ENCODE results near the gene SNAI3.
A peak's percentile ranks its signal among the peaks of the same experiment; 100 is the strongest.

SNAI3 gene

GRCh38 chr16:88724855-88725555 lies 38.7 kb upstream of the SNAI3 start:
- H3K4me3 Mint-ChIP-seq, result no peak overlapping the region
- H3K9me3 Mint-ChIP-seq, result no peaks in the 10 kb centered on the region
- DNase-seq (ENCODE audit: low spot score in 2 of 2) (no peak), ATAC-seq (no peak)
- H3K27ac Mint-ChIP-seq, result peak overlapping the region; percentile 60
- H3K36me3 Mint-ChIP-seq, result peaks cover 72% of the 10 kb centered on the region
- H3K4me1 Mint-ChIP-seq, result peaks cover 7% of the 10 kb centered on the region

GRCh38 chr16:88723911-88724310 lies 37.6 kb upstream of the SNAI3 start:
- ATAC-seq (no peak), DNase-seq (ENCODE audit: low spot score in 2 of 2) (no peak)
- H3K4me1 Mint-ChIP-seq, result peaks cover 8% of the 10 kb centered on the region
- no peak overlapping the region for H3K4me3 Mint-ChIP-seq
- H3K27ac Mint-ChIP-seq, result peak overlapping the region; percentile 60
- peaks cover 78% of the 10 kb centered on the region for H3K36me3 Mint-ChIP-seq
- no peaks in the 10 kb centered on the region for H3K9me3 Mint-ChIP-seq

GRCh38 chr16:88723507-88723887 lies 37.2 kb upstream of the SNAI3 start:
- H3K27ac Mint-ChIP-seq, result peak overlapping the region; percentile 60
- ATAC-seq (no peak), DNase-seq (ENCODE audit: low spot score in 2 of 2) (no peak)
- peaks cover 8% of the 10 kb centered on the region for H3K4me1 Mint-ChIP-seq
- no peaks in the 10 kb centered on the region for H3K9me3 Mint-ChIP-seq
- H3K36me3 Mint-ChIP-seq, result peaks cover 82% of the 10 kb centered on the region
- no peak overlapping the region for H3K4me3 Mint-ChIP-seq

- Mint-ChIP-seq H3K36me3 (peaks cover 85% of the 10 kb centered on the region), H3K4me3 (no peak overlapping the region), H3K27ac (peak overlapping the region; percentile 14), H3K4me1 (peaks cover 8% of the 10 kb centered on the region), H3K9me3 (no peaks in the 10 kb centered on the region)
- no peak for ATAC-seq
- DNase-seq (ENCODE audit: low spot score in 2 of 2), result no peak
Measured at GRCh38 chr16:88722784-88723506, 36.6 kb upstream of the SNAI3 start.

GRCh38 chr16:88721815-88722755 lies 35.8 kb upstream of the SNAI3 start:
- peaks cover 12% of the 10 kb centered on the region for H3K4me1 Mint-ChIP-seq
- no peak for ATAC-seq
- DNase-seq (ENCODE audit: low spot score in 2 of 2), result no peak
- peak overlapping the region; percentile 14 for H3K27ac Mint-ChIP-seq
- no peak overlapping the region for H3K4me3 Mint-ChIP-seq
- no peaks in the 10 kb centered on the region for H3K9me3 Mint-ChIP-seq
- peaks cover 85% of the 10 kb centered on the region for H3K36me3 Mint-ChIP-seq

GRCh38 chr16:88721236-88721635 lies 34.9 kb upstream of the SNAI3 start:
- DNase-seq (ENCODE audit: low spot score in 2 of 2) (no peak), ATAC-seq (no peak)
- H3K36me3 Mint-ChIP-seq, result peaks cover 88% of the 10 kb centered on the region
- no peaks in the 10 kb centered on the region for H3K9me3 Mint-ChIP-seq
- H3K4me3 Mint-ChIP-seq, result no peak overlapping the region
- peaks cover 13% of the 10 kb centered on the region for H3K4me1 Mint-ChIP-seq
- H3K27ac Mint-ChIP-seq, result no peak overlapping the region

GRCh38 chr16:88720396-88720970 lies 34.2 kb upstream of the SNAI3 start:
- no peak for DNase-seq (ENCODE audit: low spot score in 2 of 2)
- ATAC-seq, result no peak
- peaks cover 13% of the 10 kb centered on the region for H3K4me1 Mint-ChIP-seq
- H3K4me3 Mint-ChIP-seq, result no peak overlapping the region
- H3K36me3 Mint-ChIP-seq, result peaks cover 95% of the 10 kb centered on the region
- peak overlapping the region; percentile 72 for H3K27ac Mint-ChIP-seq
- H3K9me3 Mint-ChIP-seq, result no peaks in the 10 kb centered on the region

GRCh38 chr16:88719933-88720296 lies 33.6 kb upstream of the SNAI3 start:
- Mint-ChIP-seq H3K4me3 (no peak overlapping the region), H3K9me3 (no peaks in the 10 kb centered on the region), H3K27ac (peak overlapping the region; percentile 72), H3K36me3 (peaks cover 95% of the 10 kb centered on the region), H3K4me1 (peaks cover 13% of the 10 kb centered on the region)
- DNase-seq (ENCODE audit: low spot score in 2 of 2) (no peak), ATAC-seq (no peak)

- DNase-seq (ENCODE audit: low spot score in 2 of 2) (no peak), ATAC-seq (no peak)
- H3K4me1 Mint-ChIP-seq, result peaks cover 13% of the 10 kb centered on the region
- H3K27ac Mint-ChIP-seq, result peak overlapping the region; percentile 72
- H3K9me3 Mint-ChIP-seq, result no peaks in the 10 kb centered on the region
- H3K4me3 Mint-ChIP-seq, result no peak overlapping the region
- peaks cover 95% of the 10 kb centered on the region for H3K36me3 Mint-ChIP-seq
Measured at GRCh38 chr16:88719267-88719932, 33.1 kb upstream of the SNAI3 start.

GRCh38 chr16:88718178-88718577 lies 31.9 kb upstream of the SNAI3 start:
- H3K9me3 Mint-ChIP-seq, result no peaks in the 10 kb centered on the region
- no peak overlapping the region for H3K4me3 Mint-ChIP-seq
- H3K4me1 Mint-ChIP-seq, result peaks cover 19% of the 10 kb centered on the region
- DNase-seq (ENCODE audit: low spot score in 2 of 2), result no peak
- peak overlapping the region; percentile 72 for H3K27ac Mint-ChIP-seq
- no peak for ATAC-seq
- H3K36me3 Mint-ChIP-seq, result peaks cover 95% of the 10 kb centered on the region

- Mint-ChIP-seq H3K27ac (no peak overlapping the region), H3K36me3 (peaks cover 86% of the 10 kb centered on the region), H3K4me1 (peaks cover 20% of the 10 kb centered on the region), H3K4me3 (no peak overlapping the region), H3K9me3 (no peaks in the 10 kb centered on the region)
- ATAC-seq (no peak), DNase-seq (ENCODE audit: low spot score in 2 of 2) (no peak)
Measured at GRCh38 chr16:88716601-88717001, 30.3 kb upstream of the SNAI3 start.

- Mint-ChIP-seq H3K36me3 (peaks cover 82% of the 10 kb centered on the region), H3K4me1 (peaks cover 20% of the 10 kb centered on the region)
Measured at GRCh38 chr16:88716201-88716600, 29.9 kb upstream of the SNAI3 start.

GRCh38 chr16:88715312-88716190 lies 29.2 kb upstream of the SNAI3 start:
- Mint-ChIP-seq H3K9me3 (no peaks in the 10 kb centered on the region), H3K4me1 (peaks cover 21% of the 10 kb centered on the region), H3K4me3 (no peak overlapping the region), H3K27ac (no peak overlapping the region), H3K36me3 (peaks cover 75% of the 10 kb centered on the region)
- no peak for DNase-seq (ENCODE audit: low spot score in 2 of 2)
- ATAC-seq, result no peak

More at GRCh38 chr16:88716201-88716600, 29.9 kb upstream of the SNAI3 start:
- no peaks in the 10 kb centered on the region for H3K9me3 Mint-ChIP-seq
- no peak for ATAC-seq
- H3K4me3 Mint-ChIP-seq, result no peak overlapping the region
- H3K27ac Mint-ChIP-seq, result no peak overlapping the region
- no peak for DNase-seq (ENCODE audit: low spot score in 2 of 2)
